ENCODE measurements around the gene TMOD1. TPM values are rescaled to one million over a fixed set of nuclear protein-coding genes. Genes with fewer than 3 reads are reported as not detected.

TMOD1 gene
- total RNA-seq, 3 donors from 2014 or later, result 10.4 to 15.4 (median 13.9) TPM

DNA sequence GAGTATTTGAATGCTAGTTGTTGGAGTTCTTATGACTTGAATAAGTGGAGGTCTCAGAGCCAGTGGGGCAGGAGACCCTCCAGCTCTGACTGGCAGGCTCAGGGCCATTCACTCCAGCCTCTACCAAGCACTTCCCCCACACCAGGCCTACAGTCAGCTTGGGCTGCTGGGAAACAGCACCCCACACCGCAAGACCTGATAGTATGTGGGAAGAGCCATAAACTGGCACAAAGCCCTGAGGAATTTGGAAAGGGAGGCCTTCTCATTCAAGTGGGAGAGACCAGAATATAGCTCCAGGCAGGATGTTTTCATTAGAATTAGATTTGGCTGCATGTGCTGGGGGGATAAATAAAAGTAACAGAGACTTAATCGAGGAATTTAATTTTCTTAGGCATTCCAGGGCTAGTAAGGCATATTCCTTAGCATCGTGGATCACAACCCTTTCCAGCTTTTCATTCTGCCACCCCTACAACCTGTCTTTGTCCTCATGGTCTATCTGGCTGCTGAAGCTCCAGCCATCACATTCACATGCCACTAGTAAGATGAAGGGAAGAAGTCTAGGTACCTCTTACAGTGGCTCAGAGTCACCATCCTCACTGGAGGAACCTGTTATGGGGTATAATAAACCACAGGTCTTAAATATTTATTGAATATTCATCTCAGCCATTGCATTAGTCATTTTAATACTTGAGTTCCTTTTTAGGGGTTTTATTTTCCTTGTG is 47.5 kb downstream of the TMOD1 start:
- Histone ChIP-seq H3K4me3 (no peak overlapping the region), H3K36me3 (no peaks in the 10 kb centered on the region), H3K9me3 (no peaks in the 10 kb centered on the region), H3K27ac (no peak overlapping the region), H3K4me1 (no peaks in the 10 kb centered on the region), H3K27me3 (no peaks in the 10 kb centered on the region)
- intact Hi-C loops (cut with DNase I; ENCODE audit: low total_unique reads), result no loop called here
- no peak for DNase-seq (ENCODE audit: low spot score in 2 of 2)
- TF ChIP-seq POLR2A (IDR thresholded peaks at IDR 0.05) (no peak), POLR2AphosphoS5 (IDR thresholded peaks at IDR 0.05) (no peak)
- TF ChIP-seq, protein P1, sequence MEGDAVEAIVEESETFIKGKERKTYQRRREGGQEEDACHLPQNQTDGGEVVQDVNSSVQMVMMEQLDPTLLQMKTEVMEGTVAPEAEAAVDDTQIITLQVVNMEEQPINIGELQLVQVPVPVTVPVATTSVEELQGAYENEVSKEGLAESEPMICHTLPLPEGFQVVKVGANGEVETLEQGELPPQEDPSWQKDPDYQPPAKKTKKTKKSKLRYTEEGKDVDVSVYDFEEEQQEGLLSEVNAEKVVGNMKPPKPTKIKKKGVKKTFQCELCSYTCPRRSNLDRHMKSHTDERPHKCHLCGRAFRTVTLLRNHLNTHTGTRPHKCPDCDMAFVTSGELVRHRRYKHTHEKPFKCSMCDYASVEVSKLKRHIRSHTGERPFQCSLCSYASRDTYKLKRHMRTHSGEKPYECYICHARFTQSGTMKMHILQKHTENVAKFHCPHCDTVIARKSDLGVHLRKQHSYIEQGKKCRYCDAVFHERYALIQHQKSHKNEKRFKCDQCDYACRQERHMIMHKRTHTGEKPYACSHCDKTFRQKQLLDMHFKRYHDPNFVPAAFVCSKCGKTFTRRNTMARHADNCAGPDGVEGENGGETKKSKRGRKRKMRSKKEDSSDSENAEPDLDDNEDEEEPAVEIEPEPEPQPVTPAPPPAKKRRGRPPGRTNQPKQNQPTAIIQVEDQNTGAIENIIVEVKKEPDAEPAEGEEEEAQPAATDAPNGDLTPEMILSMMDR (IDR thresholded peaks at IDR 0.05), result no peak

DNA sequence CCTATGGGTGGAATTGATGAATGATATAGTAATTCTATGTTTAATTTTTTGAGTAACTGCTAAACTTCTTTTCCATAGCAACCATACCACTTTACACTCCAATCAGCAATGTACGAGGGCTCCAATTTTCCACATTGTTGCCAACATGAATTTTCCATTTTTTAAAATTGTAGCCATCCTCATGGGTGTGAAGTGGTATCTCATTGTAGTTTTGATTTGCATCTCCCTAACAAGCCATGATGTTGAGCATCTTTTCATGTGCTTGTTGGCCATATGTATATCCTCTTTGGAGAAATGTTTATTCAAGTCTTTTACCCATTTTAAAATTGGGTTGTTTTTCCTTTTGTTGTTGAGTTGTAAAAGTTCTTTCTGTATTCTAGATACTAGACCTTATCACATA is 48.9 kb downstream of the TMOD1 start:
- no peaks in the 10 kb centered on the region for H3K36me3 ChIP-seq

DNA sequence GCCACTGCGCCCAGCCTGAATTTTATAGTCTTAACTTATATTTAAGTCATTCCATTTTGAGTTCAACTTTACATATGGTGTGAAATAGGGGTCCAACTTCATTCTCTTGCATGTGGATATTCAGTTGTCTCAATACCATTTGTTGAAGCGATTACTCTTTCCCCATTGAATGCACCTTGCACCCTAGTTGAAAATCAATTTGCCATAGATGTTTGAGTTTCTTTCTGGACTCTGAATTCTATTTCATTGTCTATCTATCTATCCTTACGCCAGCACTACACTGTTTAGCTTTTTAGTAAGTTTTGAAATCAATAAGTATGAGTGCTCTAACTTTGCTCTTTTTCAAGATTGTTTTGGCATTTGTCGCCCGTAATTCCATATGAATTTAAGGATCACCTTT is 49.8 kb downstream of the TMOD1 start:
- H3K36me3 ChIP-seq, result no peaks in the 10 kb centered on the region
- H3K27ac ChIP-seq, result no peak overlapping the region
- no peaks in the 10 kb centered on the region for H3K27me3 ChIP-seq
- DNase-seq (ENCODE audit: low spot score in 2 of 2), result no peak
- intact Hi-C loops (cut with DNase I; ENCODE audit: low total_unique reads), result no loop called here
- no peak overlapping the region for H3K4me3 ChIP-seq
- no peaks in the 10 kb centered on the region for H3K4me1 ChIP-seq
- TF ChIP-seq, protein P1 (IDR thresholded peaks at IDR 0.05), result no peak
- TF ChIP-seq POLR2A (IDR thresholded peaks at IDR 0.05), result no peak
- no peak for TF ChIP-seq POLR2AphosphoS5 (IDR thresholded peaks at IDR 0.05)
- no peaks in the 10 kb centered on the region for H3K9me3 ChIP-seq

More for the DNA sequence above, 48.9 kb downstream of the TMOD1 start:
- no peak for TF ChIP-seq POLR2AphosphoS5 (IDR thresholded peaks at IDR 0.05)
- TF ChIP-seq, protein P1 (IDR thresholded peaks at IDR 0.05), result no peak
- no peak for TF ChIP-seq POLR2A (IDR thresholded peaks at IDR 0.05)
- Histone ChIP-seq H3K4me3 (no peak overlapping the region), H3K9me3 (no peaks in the 10 kb centered on the region), H3K27ac (no peak overlapping the region), H3K4me1 (no peaks in the 10 kb centered on the region), H3K27me3 (no peaks in the 10 kb centered on the region)
- no peak for DNase-seq (ENCODE audit: low spot score in 2 of 2)
- intact Hi-C loops (cut with DNase I; ENCODE audit: low total_unique reads), result no loop called here

DNA sequence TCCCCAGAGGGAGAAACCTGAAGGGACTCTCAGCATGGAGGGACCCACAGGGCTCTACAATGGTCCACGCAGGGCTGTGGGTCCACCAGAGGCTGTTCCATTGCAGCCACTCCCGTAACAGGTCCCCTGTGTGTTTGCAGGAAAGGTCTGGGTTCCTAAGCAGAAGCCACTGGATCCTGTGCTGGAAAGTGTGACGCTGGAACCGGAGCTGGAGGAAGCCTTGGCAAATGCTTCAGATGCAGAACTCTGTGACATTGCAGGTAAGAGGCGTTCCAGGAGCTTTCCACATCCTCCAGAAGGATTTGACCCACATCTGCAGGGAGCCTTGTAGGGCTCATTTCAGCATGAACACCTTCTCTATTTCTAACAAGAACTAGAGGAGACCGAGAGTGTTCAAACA is 51.7 kb downstream of the TMOD1 start:
- Histone ChIP-seq H3K4me1 (no peaks in the 10 kb centered on the region), H3K27ac (no peak overlapping the region), H3K4me3 (no peak overlapping the region), H3K36me3 (no peaks in the 10 kb centered on the region), H3K27me3 (no peaks in the 10 kb centered on the region), H3K9me3 (no peaks in the 10 kb centered on the region)
- TF ChIP-seq POLR2A (IDR thresholded peaks at IDR 0.05) (no peak), POLR2AphosphoS5 (IDR thresholded peaks at IDR 0.05) (no peak)
- TF ChIP-seq, protein P1 (IDR thresholded peaks at IDR 0.05), result no peak
- no peak for DNase-seq (ENCODE audit: low spot score in 2 of 2)
- intact Hi-C loops (cut with DNase I; ENCODE audit: low total_unique reads), result no loop called here

DNA sequence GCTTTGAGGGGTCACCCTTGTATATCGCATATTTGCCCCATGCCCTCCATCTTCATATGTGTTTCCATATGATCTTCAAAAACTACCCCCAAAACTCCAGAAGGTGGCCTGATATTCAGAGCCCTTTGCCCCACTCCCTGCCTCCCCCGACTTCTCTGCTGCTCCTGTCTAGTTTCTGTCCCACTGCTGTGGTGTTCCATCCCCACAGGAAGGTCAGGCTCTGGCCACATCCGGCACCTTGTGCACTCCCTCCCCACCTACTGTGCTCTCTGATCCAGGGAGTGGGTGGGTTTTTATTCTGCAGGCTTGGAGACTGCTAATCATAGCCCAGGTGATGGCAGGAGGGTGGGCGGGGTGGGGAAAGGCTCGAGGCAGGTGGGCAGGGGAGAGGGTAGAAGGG is 52.4 kb downstream of the TMOD1 start:
- TF ChIP-seq, protein P1 (IDR thresholded peaks at IDR 0.05), result no peak
- no peak for TF ChIP-seq POLR2AphosphoS5 (IDR thresholded peaks at IDR 0.05)
- TF ChIP-seq POLR2A (IDR thresholded peaks at IDR 0.05), result no peak
- Histone ChIP-seq H3K27me3 (no peaks in the 10 kb centered on the region), H3K9me3 (no peaks in the 10 kb centered on the region), H3K4me3 (no peak overlapping the region), H3K4me1 (no peaks in the 10 kb centered on the region), H3K36me3 (no peaks in the 10 kb centered on the region), H3K27ac (no peak overlapping the region)
- DNase-seq (ENCODE audit: low spot score in 2 of 2), result no peak
- intact Hi-C loops (cut with DNase I; ENCODE audit: low total_unique reads), result no loop called here

All from breast epithelium (tissue), 4 donors.